ENCODE data around the gene ZNF470.
A peak's percentile ranks its signal among the peaks of the same experiment; 100 is the strongest.

ZNF470 gene

DNA sequence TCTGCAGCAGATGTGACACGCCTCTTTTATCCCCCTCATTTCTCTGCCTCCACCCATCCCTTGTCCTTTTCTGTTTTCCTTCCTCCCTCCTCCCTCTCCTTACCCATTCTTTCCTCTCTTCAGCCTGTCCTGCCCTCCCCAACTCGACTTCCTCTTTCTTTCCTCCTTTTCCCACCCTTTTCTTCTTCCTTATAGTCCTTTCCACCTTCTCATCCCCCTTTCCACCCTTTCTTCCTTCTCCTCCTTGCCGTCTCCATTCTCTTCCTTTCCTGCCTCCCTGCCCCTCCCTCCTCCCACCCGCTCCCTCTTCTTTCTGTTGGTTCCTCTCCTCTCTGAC lies 27.1 kb downstream of the ZNF470 start:
- FAIRE-seq (no peak), DNase-seq (ENCODE audit: insufficient read length, low spot score) (no peak)
- no peak for TF ChIP-seq POLR2A (IDR thresholded peaks at IDR 0.05; ENCODE audit: low read depth, low read length)

DNA sequence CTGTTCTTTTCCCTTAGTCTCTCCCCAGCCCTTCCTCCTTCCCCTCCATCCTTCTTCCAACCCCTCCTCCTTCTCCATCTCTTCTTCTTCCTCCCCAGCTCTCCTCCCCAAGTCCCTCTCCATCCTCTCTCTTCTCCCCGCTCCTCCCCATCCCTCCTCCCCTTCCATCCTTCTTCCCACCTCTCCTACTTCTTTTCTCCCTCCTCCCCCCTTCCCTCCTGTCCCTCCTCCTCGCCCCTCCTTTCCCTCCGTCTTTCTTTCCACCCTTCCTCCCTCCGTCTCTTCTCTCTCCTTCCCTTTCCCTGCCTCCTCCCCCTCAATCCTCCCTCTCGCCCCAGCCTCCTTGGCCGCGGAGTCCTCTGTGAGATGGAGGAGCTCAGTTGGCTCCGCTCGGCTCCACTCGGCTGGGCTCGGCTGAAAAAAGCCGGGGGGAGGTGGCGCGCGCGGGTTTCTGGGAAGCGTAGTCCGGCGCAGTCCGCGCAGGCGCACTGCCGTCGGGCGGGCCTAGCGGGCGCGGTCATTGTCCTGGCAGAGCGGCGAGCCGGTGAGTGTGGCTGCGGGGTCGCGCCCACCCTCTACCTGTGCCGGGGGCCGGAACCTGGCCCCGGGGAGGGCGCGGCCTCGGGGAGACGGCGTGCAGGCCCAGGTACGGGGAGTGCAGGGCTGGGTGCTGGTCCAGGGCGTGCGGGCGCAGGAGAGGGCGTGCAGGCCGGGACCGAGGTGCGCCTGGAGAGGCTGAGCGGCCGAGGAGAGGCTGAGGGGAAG lies 27.7 kb downstream of the ZNF470 start, which contains the start of gene ZNF71:
Gene ZNF71, plus strand, starts transcription at position 520 of the 765 bp plus-strand sequence. CDS start 6,257 bp downstream, outside the sequence.
- FAIRE-seq, result no peak
- DNase-seq (ENCODE audit: insufficient read length, low spot score), result peak; percentile 99
- TF ChIP-seq POLR2A (IDR thresholded peaks at IDR 0.05; ENCODE audit: low read depth, low read length), result peak; percentile 78

DNA sequence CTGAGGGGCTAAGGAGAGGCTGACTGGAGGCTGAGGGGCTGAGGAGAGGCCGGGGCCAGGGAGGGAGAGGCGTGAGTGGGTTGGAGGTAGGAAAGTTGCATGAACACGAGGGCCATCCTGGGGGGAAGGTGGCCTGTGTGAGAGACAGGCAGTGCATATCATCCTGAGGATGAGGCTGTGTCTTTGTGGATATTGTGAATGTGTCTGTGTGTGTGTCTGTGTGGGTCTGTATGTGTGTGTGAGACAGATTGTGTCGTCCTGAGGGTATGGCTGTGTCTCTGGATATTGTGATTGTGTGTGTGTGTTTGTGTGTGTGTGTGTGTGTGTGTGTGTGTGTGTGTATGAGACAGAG lies 28.3 kb downstream of the ZNF470 start:
- no peak for TF ChIP-seq POLR2A (IDR thresholded peaks at IDR 0.05; ENCODE audit: low read depth, low read length)
- FAIRE-seq (no peak), DNase-seq (ENCODE audit: insufficient read length, low spot score) (no peak)

DNA sequence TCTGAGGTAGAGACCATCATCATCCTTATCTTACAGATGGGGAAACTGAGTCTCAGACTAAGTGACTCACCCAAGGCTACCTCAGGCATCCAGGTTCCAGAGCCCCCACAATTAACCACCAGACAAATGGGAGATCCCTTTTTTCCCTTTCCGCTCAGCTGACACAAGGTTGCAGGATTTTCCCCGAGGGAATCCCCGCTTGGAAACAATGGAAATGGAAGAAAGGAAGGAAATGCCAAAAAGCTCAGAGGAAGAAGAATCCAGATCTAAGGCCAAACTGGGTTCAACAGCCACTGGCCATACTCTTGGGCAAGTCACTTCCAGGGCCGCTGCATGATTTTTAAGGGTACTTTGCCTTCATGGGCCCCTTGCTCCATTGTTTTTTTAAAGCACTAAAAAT lies 29.4 kb downstream of the ZNF470 start:
- FAIRE-seq, result no peak
- no peak for DNase-seq (ENCODE audit: insufficient read length, low spot score)
- TF ChIP-seq POLR2A (IDR thresholded peaks at IDR 0.05; ENCODE audit: low read depth, low read length), result no peak

DNA sequence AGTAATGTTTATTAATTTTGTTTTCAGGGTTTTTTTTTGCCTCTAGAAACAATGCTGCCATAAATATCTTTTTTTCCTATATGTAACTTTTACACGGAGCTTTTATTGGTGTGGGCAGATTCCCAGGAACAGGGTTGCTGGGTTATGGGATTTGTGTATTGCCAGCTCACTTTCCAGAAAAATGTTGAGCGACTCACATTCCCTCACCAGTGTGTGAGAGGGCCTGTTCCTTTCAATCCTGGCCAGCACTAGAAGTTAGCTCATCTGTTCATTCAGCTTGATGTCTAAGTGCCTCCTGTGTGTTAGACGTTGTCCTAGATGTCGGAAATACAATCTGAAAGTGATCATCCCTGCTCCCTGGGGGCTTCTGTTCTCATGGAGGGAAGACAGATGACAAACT lies 30.4 kb downstream of the ZNF470 start:
- FAIRE-seq (no peak), DNase-seq (ENCODE audit: insufficient read length, low spot score) (no peak)
- TF ChIP-seq POLR2A (IDR thresholded peaks at IDR 0.05; ENCODE audit: low read depth, low read length), result no peak

DNA sequence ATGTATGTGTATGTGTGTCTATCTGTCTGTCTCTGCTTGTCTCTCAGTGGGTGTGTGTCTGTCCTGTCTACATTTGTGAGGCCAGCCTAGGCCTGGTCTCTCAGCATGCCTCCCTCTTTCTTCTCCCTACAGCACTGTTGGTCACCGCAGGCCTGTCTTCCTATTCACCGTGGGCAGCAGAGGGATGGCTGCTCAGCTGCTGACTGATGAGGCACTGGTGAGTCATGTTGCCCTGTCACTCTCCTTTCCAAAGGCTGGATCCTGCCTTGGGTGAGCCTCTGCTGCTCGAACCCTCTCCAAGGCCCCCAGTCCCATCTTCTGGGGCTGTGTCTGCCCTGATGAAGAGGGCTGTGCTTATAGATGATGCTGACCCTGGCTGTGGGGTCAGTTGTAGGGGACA lies 34.1 kb downstream of the ZNF470 start:
- no peak for FAIRE-seq
- DNase-seq (ENCODE audit: insufficient read length, low spot score), result peak; percentile 74
- TF ChIP-seq POLR2A (IDR thresholded peaks at IDR 0.05; ENCODE audit: low read depth, low read length), result no peak

DNA sequence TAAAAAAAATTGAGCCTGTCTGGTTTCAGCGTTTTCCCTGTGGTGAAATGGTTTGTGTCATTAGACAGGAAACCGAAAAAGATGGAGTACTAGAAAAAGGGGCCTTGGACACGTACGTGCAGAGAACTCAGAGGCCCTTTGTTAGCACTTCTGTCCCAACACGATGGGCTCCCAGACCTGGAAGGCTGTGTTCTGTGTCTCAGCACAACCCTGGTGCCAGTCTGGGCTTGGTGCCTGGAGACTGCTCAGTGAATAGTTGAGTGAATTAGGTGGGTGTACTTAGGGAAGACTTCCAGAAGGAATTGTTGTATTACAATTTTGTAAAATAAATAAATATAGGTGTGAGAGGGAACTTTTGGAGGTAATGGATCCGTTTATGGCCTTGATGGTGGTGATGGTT lies 36.6 kb downstream of the ZNF470 start:
- TF ChIP-seq POLR2A (IDR thresholded peaks at IDR 0.05; ENCODE audit: low read depth, low read length), result no peak
- DNase-seq (ENCODE audit: insufficient read length, low spot score), result no peak
- no peak for FAIRE-seq

DNA sequence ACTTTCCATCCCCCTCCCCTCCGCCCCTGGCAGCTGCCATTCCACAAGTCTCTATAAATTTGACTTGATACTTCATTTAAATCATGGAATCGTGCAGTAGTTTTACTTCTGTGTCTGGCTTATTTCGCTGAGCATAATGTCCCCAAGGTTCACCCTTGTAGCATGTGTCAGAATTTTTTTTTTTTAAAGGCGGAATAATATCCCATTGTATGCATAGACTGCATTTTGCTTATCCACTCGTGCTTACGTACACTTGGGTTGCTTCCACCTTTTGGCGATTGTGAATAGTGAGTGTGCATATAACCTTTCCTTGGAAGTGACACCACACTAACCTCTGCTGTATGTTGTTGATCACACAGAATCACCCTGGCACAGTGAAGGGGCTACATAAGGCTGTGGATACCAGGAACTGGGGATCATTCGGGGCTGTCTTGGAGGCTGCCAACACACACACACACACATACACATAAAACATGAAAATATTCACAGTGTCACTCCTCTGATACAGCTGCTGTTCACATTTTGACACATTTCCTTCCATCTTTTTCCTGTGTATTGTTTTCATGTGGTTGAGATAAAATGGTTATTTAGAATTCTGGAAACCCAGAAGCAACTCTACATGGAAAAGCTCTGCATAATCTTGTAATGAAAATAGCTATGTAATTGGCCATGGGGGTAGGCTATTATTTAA lies 41.2 kb downstream of the ZNF470 start:
- DNase-seq (ENCODE audit: insufficient read length, low spot score) (no peak), FAIRE-seq (no peak)
- TF ChIP-seq POLR2A (IDR thresholded peaks at IDR 0.05; ENCODE audit: low read depth, low read length), result no peak

DNA sequence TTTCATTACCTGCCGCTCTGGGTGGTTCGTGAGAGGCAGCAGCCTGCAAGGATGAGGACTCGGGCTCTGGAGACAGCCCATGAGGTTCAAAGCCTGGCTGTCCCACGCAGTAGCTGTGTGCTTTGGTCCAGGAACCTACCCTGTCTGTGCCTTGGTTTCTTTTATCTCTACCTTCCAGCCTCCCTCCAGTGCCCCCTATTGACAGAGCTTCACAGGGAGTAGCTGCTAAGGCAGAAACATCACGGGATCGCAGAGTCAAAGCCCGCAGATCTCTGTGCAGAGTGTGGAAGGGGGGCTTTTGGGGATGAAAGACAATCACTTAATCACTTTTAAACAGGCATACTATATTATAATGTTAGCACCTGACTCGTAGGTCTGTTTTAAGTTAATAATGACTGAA lies 44.0 kb downstream of the ZNF470 start:
- no peak for TF ChIP-seq POLR2A (IDR thresholded peaks at IDR 0.05; ENCODE audit: low read depth, low read length)
- DNase-seq (ENCODE audit: insufficient read length, low spot score), result no peak
- FAIRE-seq, result no peak

DNA sequence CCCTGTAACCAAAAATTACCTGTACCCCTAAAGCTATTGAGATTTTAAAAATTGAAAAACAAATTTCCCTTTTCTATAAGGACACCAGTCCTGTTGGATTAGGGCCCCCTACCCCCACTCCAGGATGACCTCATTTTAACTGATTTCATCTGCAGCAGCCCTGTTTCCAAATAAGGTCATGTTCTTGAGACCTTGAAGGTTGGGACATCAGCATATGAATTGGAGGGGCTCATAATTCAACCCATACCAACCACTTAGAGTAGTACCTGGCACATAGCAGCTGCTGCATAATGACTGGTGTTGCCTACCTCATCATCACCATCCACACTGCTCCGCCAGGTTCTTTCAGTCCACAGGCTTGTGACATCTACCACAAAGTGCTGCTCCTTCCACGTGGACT lies 45.5 kb downstream of the ZNF470 start:
- TF ChIP-seq POLR2A (IDR thresholded peaks at IDR 0.05; ENCODE audit: low read depth, low read length), result no peak
- DNase-seq (ENCODE audit: insufficient read length, low spot score), result no peak
- FAIRE-seq, result no peak

DNA sequence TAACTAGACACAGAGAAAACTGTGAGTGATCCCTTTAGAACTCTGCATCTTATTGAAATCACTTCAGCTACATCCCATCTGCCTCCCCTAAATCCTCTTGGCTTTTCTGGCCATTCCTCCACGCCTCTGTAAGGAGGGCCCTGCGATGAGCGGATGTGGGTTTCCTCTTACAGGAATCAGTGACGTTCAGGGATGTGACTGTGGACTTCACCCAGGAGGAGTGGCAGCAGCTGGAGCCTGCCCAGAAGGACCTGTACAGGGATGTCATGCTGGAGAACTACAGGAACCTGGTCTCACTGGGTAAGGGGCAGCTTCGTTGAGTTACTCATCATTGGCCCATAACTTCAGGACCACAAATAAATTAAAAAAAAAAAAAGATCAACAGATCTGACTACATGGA lies 46.4 kb downstream of the ZNF470 start:
- FAIRE-seq (no peak), DNase-seq (ENCODE audit: insufficient read length, low spot score) (no peak)
- TF ChIP-seq POLR2A (IDR thresholded peaks at IDR 0.05; ENCODE audit: low read depth, low read length), result no peak

DNA sequence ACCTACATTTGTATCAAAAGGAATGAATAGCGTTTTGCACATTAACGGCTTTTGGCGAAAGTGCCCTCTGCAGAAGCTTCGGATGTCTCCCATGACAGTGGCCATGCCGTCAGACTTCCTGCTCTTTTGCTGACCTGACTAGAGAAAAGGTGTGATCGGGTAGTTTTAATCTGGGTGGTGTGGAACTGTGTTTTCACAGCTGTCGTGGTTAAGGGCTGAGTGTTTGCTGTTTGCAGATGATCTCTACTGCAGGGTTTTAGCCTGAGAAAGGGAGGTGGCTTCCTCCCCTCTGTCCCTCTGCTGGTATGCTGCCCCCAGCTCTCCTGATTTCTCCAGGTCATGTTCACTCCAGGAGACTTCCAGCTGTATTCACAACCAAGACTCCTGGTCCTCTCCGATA lies 50.3 kb downstream of the ZNF470 start:
- no peak for DNase-seq (ENCODE audit: insufficient read length, low spot score)
- no peak for FAIRE-seq
- TF ChIP-seq POLR2A (IDR thresholded peaks at IDR 0.05; ENCODE audit: low read depth, low read length), result no peak

DNA sequence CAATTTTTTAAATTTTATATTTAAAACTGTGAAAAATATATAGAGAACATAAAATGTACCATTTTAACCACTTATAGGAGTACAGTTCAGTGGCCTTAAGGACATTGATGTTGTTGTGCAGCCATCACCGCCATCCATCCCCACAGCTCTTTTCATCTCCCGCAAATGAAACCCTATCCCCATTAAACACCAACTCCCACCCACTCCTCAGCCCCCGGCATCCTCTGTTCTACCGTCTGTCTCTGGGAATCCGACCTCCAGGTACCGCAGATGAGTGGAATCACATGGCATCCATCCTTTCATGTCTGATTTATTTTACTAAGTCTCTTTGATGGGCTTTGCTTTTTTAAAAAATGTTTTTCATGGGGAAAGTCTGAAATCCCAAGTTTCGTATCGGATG lies 51.9 kb downstream of the ZNF470 start:
- no peak for FAIRE-seq
- TF ChIP-seq POLR2A (IDR thresholded peaks at IDR 0.05; ENCODE audit: low read depth, low read length), result no peak
- DNase-seq (ENCODE audit: insufficient read length, low spot score), result no peak

DNA sequence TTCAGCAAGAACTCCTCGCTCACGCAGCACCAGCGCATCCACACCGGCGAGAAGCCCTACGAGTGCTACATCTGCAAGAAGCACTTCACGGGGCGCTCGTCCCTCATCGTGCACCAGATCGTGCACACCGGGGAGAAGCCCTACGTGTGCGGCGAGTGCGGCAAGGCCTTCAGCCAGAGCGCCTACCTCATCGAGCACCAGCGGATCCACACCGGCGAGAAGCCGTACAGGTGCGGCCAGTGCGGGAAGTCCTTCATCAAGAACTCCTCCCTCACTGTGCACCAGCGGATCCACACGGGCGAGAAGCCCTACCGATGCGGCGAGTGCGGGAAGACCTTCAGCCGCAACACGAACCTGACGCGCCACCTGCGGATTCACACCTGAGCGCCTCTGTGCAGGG lies 55.1 kb downstream of the ZNF470 start:
- no peak for TF ChIP-seq POLR2A (IDR thresholded peaks at IDR 0.05; ENCODE audit: low read depth, low read length)
- FAIRE-seq (no peak), DNase-seq (ENCODE audit: insufficient read length, low spot score) (no peak)

DNA sequence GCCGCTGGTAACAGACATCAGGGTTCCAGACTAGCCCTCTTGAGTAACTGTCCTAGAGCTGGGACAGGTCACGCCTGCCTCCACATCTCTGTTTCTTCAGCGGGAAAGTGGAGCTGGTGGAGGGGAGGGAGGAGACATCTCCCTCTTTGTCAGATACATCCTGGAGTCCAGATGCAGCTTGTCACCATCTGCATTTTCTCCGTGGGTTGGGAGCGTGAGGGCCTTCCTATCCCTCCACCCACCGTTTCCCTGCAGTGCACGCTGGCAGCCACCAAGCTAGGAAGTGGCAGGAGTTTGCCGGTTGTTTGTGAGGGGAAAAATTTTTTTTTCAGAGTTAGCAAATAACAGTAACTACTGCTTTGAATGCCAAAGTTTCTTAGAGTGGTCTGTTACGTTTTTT lies 55.7 kb downstream of the ZNF470 start:
- no peak for TF ChIP-seq POLR2A (IDR thresholded peaks at IDR 0.05; ENCODE audit: low read depth, low read length)
- DNase-seq (ENCODE audit: insufficient read length, low spot score) (no peak), FAIRE-seq (no peak)
